Hippocampal formation (tissue), 2 donors: Measurements from ENCODE around the gene PADI3.

Source experiments
- DNase-seq, 2 donors: peaks; one replicate each; lab custom pipeline; 2025; lab: John Stamatoyannopoulos, UW

Gene PADI3

GRCh38 chr1:17248781-17249180 lies at the start of gene PADI3:
PADI3 (plus strand) TSS chr1:17249098; CDS start chr1:17249138, 40 bp downstream.
- DNase-seq = no peak

GRCh38 chr1:17199267-17200044 lies 49.4 kb upstream of the PADI3 start:
- DNase-seq = no peak

GRCh38 chr1:17200246-17200645 lies 48.7 kb upstream of the PADI3 start:
- DNase-seq = no peak

GRCh38 chr1:17200756-17201155 lies 48.1 kb upstream of the PADI3 start:
- DNase-seq = no peak

- DNase-seq = no peak
Measured at GRCh38 chr1:17201201-17202021, 47.5 kb upstream of the PADI3 start.

- DNase-seq = no peak
Measured at GRCh38 chr1:17204546-17205440, 44.1 kb upstream of the PADI3 start, which contains the start of gene PADI1. PADI1 (plus strand) TSS chr1:17205128; CDS start chr1:17205218, 90 bp downstream.

GRCh38 chr1:17205652-17206051 lies 43.2 kb upstream of the PADI3 start:
- no peak for DNase-seq

- DNase-seq = no peak
Measured at GRCh38 chr1:17206196-17206595, 42.7 kb upstream of the PADI3 start.

- DNase-seq = peak; percentile 7 to 30
Measured at GRCh38 chr1:17207046-17207445, 41.9 kb upstream of the PADI3 start.

- DNase-seq = no peak
Measured at GRCh38 chr1:17207540-17207939, 41.4 kb upstream of the PADI3 start.

- no peak for DNase-seq
Measured at GRCh38 chr1:17207966-17208418, 40.9 kb upstream of the PADI3 start.

GRCh38 chr1:17208546-17208945 lies 40.4 kb upstream of the PADI3 start:
- DNase-seq = no peak

GRCh38 chr1:17209430-17209829 lies 39.5 kb upstream of the PADI3 start:
- no peak for DNase-seq

GRCh38 chr1:17210176-17210575 lies 38.7 kb upstream of the PADI3 start:
- no peak for DNase-seq

- DNase-seq = no peak
Measured at GRCh38 chr1:17211377-17211776, 37.5 kb upstream of the PADI3 start.

GRCh38 chr1:17212009-17212408 lies 36.9 kb upstream of the PADI3 start:
- DNase-seq = no peak

GRCh38 chr1:17212487-17213121 lies 36.3 kb upstream of the PADI3 start:
- no peak for DNase-seq

- no peak for DNase-seq
Measured at GRCh38 chr1:17213148-17213781, 35.6 kb upstream of the PADI3 start.

GRCh38 chr1:17213782-17214148 lies 35.1 kb upstream of the PADI3 start:
- DNase-seq = no peak

- no peak for DNase-seq
Measured at GRCh38 chr1:17214876-17215544, 33.9 kb upstream of the PADI3 start.

- DNase-seq = no peak
Measured at GRCh38 chr1:17215545-17215890, 33.4 kb upstream of the PADI3 start.
